GM10248 (cell line): ENCODE data around the gene AKAP14.
"Not testable (repeated sequence)": the region's sequence is repeated elsewhere in the genome, so short reads cannot be mapped to it uniquely, and the experiment has no call there.

Source experiments
- CTCF ChIA-PET: fragments of 300-600 bp; sonication (Branson Sonifier 250); formaldehyde crosslinking; extraction: SDS; loops from one replicate; lab custom pipeline; 2021; ENCODE audit warnings: antibody characterized with exemption; lab: Yijun Ruan, JAX
- POLR2A ChIA-PET: fragments of 350-650 bp; sonication (Branson Sonifier 250); formaldehyde crosslinking; extraction: SDS; loops from one replicate; lab custom pipeline; 2020; ENCODE audit warnings: antibody characterized with exemption; lab: Yijun Ruan, JAX
- DNase-seq: peaks from one replicate; pipeline ENCODE4 v3.0.0; 2012; ENCODE audit errors: extremely low spot score
- TF ChIP-seq, protein P1 (sequence below): IDR thresholded peaks from 2 replicates; pipeline ENCODE4 v1.5.1; 2012; ENCODE audit warnings: mild to moderate bottlenecking, low read depth; ENCODE audit errors: extremely low read depth, missing control alignments, control extremely low read depth

AKAP14 gene

DNA sequence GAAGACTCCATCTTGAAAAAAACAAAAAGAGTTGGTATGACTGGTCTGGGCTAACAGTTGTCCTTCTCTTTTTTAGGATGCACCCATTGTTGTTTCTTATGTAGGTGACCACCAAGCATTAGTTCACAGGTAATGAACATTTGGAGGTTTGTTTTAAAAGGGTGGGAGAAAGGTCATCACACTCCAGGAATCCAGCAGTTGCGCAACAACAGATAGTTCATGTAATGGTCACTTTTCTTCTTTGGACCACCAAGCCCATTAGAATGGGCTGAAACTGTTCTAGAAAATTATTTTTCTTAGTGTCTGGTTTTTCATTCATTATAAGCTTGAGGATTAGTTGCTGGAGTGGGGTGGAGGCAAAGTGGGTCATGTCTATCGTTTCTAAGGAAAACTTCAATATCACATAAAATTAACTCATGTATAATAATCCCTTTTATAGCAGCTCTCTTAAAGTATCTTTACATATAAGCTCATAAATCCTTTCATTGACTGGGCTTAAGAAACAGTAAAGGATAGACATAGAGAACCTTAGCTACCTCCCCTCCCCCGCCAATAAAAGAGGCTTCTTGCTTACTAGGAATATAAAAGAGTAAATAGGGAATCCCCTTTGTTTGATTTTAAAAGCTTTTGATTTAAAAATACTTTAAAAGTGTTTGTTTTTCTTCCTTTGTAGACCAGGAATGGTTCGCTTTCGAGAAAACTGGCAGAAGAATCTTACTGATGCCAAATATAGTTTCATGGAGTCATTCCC is 24.3 kb downstream of the AKAP14 start:
- POLR2A ChIA-PET: no interaction called here
- CTCF ChIA-PET: interaction anchor here (1.0 to 1.4 kb wide), 2 partner anchors 8 to 20 kb away, joined by 3 to 4 read pairs; no protein-coding TSS in a partner anchor
- TF ChIP-seq, protein P1, sequence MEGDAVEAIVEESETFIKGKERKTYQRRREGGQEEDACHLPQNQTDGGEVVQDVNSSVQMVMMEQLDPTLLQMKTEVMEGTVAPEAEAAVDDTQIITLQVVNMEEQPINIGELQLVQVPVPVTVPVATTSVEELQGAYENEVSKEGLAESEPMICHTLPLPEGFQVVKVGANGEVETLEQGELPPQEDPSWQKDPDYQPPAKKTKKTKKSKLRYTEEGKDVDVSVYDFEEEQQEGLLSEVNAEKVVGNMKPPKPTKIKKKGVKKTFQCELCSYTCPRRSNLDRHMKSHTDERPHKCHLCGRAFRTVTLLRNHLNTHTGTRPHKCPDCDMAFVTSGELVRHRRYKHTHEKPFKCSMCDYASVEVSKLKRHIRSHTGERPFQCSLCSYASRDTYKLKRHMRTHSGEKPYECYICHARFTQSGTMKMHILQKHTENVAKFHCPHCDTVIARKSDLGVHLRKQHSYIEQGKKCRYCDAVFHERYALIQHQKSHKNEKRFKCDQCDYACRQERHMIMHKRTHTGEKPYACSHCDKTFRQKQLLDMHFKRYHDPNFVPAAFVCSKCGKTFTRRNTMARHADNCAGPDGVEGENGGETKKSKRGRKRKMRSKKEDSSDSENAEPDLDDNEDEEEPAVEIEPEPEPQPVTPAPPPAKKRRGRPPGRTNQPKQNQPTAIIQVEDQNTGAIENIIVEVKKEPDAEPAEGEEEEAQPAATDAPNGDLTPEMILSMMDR: no peak
- no peak for DNase-seq

DNA sequence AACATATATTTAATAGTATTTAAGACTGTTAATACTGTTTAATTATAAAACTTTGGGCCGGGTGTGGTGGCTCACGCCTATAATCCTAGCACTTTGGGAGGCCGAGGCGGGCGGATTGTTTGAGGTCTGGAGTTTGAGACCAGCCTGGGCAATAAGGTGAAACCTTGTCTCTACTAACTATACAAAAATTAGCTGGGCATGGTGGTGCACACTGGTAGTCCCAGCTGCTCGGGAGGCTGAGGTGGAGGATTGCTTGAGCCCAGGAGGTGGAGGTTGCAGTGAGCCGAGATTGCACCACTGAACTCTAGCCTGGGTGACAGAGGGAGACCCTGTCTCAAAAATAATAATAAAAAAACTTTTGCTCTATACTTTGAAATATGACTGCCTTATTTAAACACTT is 26.7 kb downstream of the AKAP14 start:
- DNase-seq, POLR2A ChIA-PET, CTCF ChIA-PET: not testable (repeated sequence)

- no peak for DNase-seq
- CTCF ChIA-PET: no interaction called here
- POLR2A ChIA-PET: no interaction called here
- TF ChIP-seq, protein P1: no peak
Observed at GRCh38 chrX:119935215-119935874, 39.7 kb downstream of the AKAP14 start.

GRCh38 chrX:119941336-119941735 is 45.6 kb downstream of the AKAP14 start:
- TF ChIP-seq, protein P1: no peak
- POLR2A ChIA-PET: no interaction called here
- no peak for DNase-seq
- CTCF ChIA-PET: interaction anchor here (1.0 kb wide), 1 partner anchor 10 kb away, joined by 3 read pairs; no protein-coding TSS in a partner anchor

DNA sequence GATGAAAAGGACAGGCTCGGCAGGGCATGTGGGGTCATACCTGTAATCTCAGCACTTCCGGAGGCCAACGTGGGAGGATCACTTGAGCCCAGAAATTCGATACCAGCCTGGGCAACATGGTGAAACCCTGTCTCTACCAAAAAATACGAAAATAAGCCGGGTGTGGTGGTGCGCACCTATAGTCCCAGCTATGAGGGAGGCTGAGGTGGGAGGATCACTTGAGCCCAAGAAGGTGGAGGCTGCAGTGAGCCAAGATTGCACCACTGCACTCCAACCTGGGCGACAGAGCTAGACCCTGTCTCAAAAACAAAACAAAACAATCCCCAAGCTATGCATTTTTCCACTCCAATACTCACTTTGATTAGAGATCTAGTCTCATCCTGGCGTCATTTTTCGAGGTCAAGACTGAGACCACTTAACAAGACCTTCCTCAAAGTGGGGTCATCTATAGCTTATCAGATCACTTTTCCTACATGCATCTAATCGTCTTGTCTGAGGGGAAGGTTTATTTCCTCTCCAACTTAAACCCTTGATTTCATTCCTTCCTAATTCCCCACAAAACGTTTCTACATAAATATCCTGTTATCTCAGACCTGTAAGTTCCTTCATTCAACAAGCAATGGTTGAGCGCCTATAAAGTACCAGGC is 46.6 kb downstream of the AKAP14 start:
- TF ChIP-seq, protein P1: no peak
- CTCF ChIA-PET: interaction anchor here (0.6 kb wide), 1 partner anchor 40 kb away, joined by 3 read pairs; no protein-coding TSS in a partner anchor
- no peak for DNase-seq
- POLR2A ChIA-PET: no interaction called here

- DNase-seq: no peak
- POLR2A ChIA-PET: no interaction called here
- TF ChIP-seq, protein P1: no peak
- CTCF ChIA-PET: interaction anchor here (0.6 kb wide), 1 partner anchor 39 kb away, joined by 3 read pairs; no protein-coding TSS in a partner anchor
Observed at GRCh38 chrX:119942831-119943184, 47.1 kb downstream of the AKAP14 start.
